Chondrocyte (in vitro differentiated cells): Measurements from ENCODE around the gene ITIH1. TPM values are rescaled to one million over a fixed set of nuclear protein-coding genes. Genes with fewer than 3 reads are reported as not detected.

Experiments
- DNase-seq: peaks from one replicate; pipeline ENCODE4 v3.0.0; 2021; ENCODE audit warnings: mixed read lengths, low spot score
- H3K27ac Mint-ChIP-seq: one replicate; pipeline ENCODE4 v1.8.0; 2021; ENCODE audit warnings: mild to moderate bottlenecking, moderate library complexity, mixed read lengths; ENCODE audit not compliant: unreplicated experiment
- H3K27me3 Mint-ChIP-seq: 2 replicates; pipeline ENCODE4 v1.8.0; 2021; ENCODE audit warnings: low read depth, mixed read lengths
- H3K36me3 Mint-ChIP-seq: 2 replicates; pipeline ENCODE4 v1.8.0; 2021; ENCODE audit warnings: low read depth, mixed read lengths
- H3K4me1 Mint-ChIP-seq: 2 replicates; pipeline ENCODE4 v1.8.0; 2021; ENCODE audit warnings: low read depth, mild to moderate bottlenecking, mixed read lengths
- H3K4me3 Mint-ChIP-seq: one replicate; pipeline ENCODE4 v1.8.0; 2021; ENCODE audit warnings: mild to moderate bottlenecking, moderate library complexity, mixed read lengths; ENCODE audit not compliant: unreplicated experiment
- H3K9me3 Mint-ChIP-seq: 2 replicates; pipeline ENCODE4 v1.8.0; 2021; ENCODE audit warnings: low read depth, mixed read lengths
- total RNA-seq: library from RNA; stranded (reverse); gene quantifications from 3 replicates; pipeline ENCODE4 v1.2.1, GENCODE V29; 2021
- TF ChIP-seq, protein P1 (sequence below): fragments of 200-600 bp; sonication (generic); IDR thresholded peaks from 2 replicates; pipeline ENCODE4 v1.5.0; 2021; ENCODE audit warnings: antibody characterized with exemption, mild to moderate bottlenecking, moderate library complexity

The ITIH1 gene
- total RNA-seq, 1 donor from 2014 or later: not detected

DNA sequence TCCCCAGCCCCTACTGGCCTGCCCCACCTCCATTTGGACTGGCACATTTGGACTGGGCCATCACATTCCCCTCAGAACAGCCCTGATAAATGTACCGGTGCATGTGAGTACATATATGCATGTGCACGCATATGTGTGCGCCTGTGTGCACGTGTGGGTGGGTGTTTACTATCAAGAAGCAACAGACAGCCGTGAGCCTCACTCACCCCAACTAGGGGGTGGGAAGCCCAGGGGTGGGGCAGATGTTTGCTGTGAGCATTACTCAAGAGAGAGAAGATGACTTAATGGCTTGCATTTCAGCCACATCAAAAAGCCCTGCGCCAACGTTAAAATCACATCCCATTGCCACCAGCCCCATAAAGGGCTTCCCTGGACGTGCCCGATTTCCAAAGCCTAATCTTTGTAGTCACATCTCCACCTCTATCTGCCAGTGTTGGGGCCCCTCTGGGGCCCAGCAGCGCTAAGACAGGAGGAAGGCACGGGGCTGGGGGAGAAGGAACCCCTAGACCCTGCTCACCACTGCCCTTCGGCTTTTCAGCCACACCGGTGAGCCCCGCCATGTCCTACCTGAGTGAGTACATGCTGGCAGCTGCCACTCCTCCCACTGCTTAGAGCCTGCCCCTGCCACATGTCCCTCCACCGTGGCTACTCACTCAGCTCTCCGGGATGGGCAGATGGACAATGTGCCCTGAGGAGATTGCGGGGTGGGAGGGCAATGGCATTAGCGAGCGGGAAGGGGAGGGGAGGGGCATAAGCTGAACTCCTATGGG is 28.1 kb downstream of the ITIH1 start:
- Mint-ChIP-seq H3K9me3 (no peaks in the 10 kb centered on the region), H3K27ac (no peak overlapping the region), H3K27me3 (no peaks in the 10 kb centered on the region), H3K36me3 (peaks cover 2% of the 10 kb centered on the region), H3K4me1 (peaks cover 14% of the 10 kb centered on the region), H3K4me3 (no peak overlapping the region)
- no peak for DNase-seq
- TF ChIP-seq, protein P1, sequence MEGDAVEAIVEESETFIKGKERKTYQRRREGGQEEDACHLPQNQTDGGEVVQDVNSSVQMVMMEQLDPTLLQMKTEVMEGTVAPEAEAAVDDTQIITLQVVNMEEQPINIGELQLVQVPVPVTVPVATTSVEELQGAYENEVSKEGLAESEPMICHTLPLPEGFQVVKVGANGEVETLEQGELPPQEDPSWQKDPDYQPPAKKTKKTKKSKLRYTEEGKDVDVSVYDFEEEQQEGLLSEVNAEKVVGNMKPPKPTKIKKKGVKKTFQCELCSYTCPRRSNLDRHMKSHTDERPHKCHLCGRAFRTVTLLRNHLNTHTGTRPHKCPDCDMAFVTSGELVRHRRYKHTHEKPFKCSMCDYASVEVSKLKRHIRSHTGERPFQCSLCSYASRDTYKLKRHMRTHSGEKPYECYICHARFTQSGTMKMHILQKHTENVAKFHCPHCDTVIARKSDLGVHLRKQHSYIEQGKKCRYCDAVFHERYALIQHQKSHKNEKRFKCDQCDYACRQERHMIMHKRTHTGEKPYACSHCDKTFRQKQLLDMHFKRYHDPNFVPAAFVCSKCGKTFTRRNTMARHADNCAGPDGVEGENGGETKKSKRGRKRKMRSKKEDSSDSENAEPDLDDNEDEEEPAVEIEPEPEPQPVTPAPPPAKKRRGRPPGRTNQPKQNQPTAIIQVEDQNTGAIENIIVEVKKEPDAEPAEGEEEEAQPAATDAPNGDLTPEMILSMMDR: no peak

DNA sequence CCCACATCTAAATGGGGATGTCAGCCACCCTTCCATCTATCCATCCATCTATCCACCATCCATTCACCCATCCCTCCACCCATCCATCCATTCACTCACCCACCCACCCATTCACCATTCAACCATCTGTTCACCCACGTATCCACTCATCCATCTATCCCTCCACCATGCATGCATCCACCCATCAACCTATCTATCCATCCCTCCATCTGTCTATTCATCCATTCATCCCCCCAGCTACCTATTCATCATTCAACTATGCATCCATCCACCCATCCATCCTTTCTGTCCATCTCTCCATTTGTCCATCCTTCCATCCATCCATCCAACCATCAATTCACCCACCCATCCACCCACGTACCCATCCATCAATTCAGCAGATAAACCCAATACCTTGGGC is 31.8 kb downstream of the ITIH1 start:
- Mint-ChIP-seq H3K27me3 (no peaks in the 10 kb centered on the region), H3K36me3 (peaks cover 2% of the 10 kb centered on the region), H3K4me1 (no peaks in the 10 kb centered on the region), H3K9me3 (no peaks in the 10 kb centered on the region), H3K27ac (no peak overlapping the region), H3K4me3 (no peak overlapping the region)
- no peak for DNase-seq
- TF ChIP-seq, protein P1: no peak

DNA sequence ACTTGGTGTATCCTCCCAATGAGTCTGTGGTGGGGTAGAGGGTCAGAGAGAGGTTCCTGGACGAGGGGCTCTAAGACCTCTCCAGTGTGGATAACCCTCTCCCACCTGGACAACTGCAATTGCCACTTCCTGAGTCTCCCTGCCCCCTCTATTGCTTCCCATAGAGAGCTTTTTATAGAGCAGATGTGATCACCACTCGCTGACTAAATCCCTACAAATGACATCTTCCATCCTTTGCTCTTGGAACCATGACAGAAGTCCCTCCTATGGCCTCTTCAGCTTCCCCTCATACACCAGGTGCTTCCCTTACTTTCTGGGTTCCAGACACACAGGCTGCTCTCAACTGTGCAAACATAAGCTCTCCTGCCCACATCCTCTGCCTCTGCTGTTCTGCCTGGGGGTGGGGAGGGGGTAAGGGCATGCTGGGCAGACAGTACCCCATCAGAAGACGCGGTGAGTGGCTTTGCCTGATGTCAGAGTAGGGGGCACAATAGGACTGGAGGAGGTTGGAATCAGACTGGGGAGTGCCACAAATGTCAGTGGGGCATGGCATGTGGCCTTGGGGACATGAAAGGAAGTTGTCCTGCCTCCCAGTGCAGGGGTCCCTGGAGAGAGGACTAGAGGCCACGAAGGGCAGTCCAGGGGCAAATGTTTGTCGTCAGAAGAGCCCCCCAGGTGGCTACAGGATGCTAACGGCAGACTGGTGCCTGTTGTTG is 32.4 kb downstream of the ITIH1 start:
- H3K4me3 Mint-ChIP-seq: no peak overlapping the region
- no peaks in the 10 kb centered on the region for H3K27me3 Mint-ChIP-seq
- TF ChIP-seq, protein P1: no peak
- H3K27ac Mint-ChIP-seq: no peak overlapping the region
- no peaks in the 10 kb centered on the region for H3K9me3 Mint-ChIP-seq
- H3K36me3 Mint-ChIP-seq: peaks cover 2% of the 10 kb centered on the region
- H3K4me1 Mint-ChIP-seq: no peaks in the 10 kb centered on the region
- no peak for DNase-seq

DNA sequence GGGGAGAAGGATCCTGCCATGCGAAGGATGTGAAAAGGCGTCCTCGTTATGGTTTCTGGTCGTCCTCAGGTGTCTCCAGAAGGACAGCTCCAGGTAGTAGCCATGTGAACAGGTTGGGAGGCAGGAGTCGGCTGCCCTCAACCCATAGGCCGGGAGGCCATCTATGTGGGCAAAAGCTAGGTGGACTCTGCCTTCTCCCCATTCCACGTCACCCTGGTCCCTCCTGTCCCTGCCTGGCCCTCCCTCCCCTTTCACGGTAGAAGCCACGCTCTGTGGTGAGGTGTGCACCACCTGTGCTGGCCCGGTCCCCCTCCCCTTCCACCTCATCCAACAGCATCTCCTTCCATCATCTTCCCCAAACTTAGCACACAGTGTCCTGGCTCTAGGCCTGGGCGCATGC is 33.5 kb downstream of the ITIH1 start:
- no peaks in the 10 kb centered on the region for H3K4me1 Mint-ChIP-seq
- H3K4me3 Mint-ChIP-seq: no peak overlapping the region
- TF ChIP-seq, protein P1: no peak
- no peak overlapping the region for H3K27ac Mint-ChIP-seq
- H3K9me3 Mint-ChIP-seq: no peaks in the 10 kb centered on the region
- peaks cover 2% of the 10 kb centered on the region for H3K36me3 Mint-ChIP-seq
- no peak for DNase-seq
- no peaks in the 10 kb centered on the region for H3K27me3 Mint-ChIP-seq

DNA sequence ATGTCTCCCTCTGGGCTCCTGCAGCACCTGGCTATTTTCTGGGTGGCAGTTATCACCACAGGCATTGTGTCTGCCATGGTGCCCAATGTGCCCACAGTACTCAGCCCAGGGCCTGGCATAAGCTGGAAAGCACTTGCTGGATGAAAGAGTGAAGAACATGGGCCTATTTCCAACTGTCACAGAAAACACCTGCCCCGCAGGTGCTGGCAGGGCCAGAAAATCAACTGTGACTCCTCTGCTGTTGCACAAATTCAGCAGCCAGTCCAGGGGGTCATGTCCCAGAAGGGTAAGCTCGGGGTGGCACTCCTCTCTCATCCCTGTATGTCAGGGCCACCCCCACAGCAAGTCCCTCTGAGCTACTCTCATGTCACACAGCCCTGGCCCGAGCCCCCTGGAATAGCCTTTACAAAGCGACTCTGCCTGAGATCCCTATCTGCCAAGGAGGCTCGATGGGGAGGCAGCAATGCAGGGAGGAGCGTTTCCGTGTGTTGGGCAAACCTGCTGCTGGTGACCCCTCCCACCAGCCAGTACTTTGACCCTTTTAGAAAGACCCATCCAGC is 34.1 kb downstream of the ITIH1 start:
- DNase-seq: no peak
- Mint-ChIP-seq H3K27ac (no peak overlapping the region), H3K9me3 (no peaks in the 10 kb centered on the region), H3K4me3 (no peak overlapping the region), H3K27me3 (no peaks in the 10 kb centered on the region), H3K36me3 (peaks cover 2% of the 10 kb centered on the region), H3K4me1 (no peaks in the 10 kb centered on the region)
- TF ChIP-seq, protein P1: no peak
